ENCODE data around the gene CTNNBIP1.
A peak's percentile ranks its signal among the peaks of the same experiment; 100 is the strongest.

Gene CTNNBIP1

DNA sequence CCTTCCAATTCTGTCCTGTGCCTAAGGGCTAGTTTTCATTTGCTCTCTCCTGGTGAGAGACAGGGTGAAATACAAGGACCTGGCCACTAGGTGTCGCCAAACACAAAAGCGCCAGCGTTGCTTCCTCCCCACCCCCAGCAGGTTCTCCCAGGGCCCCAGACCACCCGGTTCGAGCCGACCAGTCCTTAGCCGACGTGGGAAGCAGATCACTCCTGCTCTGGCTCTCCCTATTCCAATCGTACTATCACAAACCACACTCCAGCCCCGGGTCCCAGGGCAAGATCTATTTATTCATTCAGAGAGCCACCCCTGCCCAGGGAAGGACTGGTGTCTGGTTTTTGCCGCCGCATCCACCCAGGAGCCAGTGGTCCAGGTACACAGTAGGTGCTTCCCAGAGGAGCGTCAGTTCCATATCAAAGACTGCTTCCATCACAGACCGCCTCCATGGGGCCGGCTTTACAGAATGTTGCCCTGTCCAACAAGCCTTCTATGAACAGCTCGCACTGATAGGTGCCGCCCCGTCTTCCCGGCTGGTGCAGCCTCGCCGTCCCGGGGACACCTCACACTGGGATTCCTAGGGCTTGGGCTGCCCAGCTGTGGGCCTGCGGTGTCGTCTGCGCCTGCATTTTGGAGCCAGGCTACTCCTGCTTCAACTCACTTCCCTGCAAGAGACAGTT lies 35.0 kb downstream of the CTNNBIP1 start:
- peak; percentile 84 to 90 for ATAC-seq

DNA sequence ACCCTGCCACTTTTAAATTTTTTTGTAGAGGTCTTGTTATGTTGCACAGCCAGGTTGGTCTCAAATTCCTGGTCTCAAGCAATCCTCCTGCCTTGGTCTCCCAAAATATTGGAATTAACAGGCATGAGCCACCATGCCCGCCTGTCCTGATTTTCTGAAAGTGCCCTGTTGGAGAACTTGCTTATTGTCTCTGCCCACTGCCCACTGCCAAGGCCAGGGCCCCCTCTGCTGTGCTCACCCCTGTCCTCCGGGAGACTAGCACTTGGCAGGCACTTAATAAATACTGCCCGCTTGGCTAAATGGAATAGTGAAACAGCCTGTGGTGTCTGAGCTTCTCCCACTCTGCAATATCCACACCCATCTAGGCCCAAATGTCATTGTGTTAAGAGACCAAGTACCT lies 35.7 kb downstream of the CTNNBIP1 start:
- no peak for ATAC-seq

DNA sequence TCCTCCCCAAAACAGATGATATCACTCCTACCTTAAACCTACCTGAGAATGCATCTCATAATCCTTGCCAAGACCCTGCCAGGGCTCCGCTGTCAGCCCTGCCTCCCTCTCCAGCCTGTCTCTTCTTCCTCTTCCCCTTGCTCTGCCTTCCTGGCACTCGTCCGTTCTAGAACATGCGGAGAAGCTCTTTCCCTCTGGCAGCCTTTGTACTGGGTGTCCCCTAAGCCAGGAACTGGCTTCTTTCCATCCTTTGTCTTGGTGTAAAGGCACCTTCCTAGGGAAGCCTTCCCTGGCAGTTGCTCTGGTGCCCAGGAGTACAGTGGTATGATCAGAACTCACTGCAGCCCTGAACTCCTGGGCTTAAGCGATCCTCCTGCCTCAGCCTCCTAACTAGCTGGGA lies 36.1 kb downstream of the CTNNBIP1 start:
- no peak for ATAC-seq

DNA sequence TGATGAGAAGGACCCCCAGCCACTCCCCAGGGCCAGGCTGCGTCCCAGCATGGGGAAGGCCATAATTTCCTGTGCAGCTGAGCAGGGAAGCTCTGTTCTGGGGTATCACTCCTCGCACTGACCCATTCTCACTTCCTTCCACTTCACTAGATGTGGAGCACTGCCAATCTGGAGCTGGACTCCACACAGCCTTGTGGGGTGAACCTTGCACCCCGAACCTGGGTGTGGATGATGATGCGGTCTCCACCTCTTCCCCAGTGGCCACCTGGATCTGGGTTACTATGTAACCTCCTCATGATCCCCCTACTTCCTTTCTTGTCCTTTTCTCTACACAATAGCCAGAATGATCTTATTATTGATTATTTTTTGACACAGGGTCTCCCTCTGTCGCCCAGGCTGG lies 36.7 kb downstream of the CTNNBIP1 start:
- ATAC-seq = no peak

DNA sequence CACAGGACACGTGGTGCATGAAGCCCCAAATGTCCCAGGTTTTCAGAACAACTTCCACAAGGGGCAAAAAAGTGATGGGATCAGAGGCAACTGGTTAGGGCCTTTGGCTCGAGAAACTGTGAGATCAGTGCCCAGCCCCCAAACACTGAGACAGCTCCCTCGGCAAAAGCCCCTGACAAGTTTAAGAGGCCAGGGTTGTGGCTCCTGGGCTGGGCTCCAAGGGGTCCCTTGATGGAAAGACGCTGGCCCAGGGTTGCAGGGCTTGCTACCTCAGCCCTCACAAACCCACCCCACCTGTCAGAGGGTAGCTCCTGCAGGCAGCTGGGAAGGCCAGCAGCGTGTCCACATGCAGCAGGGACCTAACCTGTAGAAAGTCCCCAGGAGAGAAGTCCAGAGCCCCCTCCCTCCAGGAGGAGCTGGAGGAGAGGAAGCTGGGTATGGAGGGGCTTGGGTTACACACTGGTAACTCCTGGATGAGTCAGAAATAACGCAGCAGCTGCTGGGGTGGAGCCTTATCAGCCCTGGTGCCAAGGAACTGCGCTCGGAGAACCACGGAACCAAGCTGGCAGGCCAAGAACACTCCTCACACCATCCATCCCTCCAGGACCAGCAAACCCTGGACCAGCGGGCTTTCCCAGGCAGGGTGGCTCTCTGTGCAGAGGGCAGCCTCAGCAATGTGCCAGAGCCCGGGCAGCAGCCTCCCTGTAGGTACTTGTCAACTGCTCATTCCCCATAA lies 37.5 kb downstream of the CTNNBIP1 start:
- no peak for ATAC-seq

DNA sequence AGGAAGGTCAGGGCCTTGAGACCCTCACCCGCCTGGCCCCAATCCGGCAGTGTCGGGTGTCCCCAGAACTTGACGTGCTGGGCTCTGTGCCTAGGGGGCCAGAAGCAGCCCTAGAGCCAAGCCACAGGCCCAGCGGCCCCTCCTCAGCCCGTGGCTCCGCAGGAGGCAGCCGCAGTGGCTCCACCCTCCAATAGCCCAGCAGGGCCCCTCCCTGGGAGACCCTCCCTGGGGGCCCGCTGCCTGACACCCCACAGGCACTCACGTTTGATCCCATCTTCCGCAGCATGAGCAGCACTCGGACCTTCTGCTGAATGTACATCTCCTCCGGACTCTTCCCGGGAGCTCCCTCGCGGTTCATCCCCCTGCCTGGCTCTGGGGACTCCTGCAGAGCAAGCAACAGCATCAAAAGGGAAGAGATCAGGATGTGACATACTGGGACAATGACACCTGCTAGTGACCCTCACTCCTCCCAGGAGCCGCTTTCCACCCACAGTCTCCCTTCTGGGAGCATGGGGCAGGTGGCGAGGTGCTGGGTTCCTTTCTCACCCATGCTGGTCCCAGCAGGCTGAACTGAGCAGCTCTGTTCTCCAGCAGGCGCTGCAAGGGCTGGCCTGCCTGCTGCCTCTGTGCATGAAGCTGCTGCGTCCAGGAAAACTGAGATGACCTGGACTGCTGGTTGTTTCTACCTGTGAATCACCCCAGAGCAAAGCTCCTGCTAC lies 38.2 kb downstream of the CTNNBIP1 start:
- no peak for ATAC-seq

DNA sequence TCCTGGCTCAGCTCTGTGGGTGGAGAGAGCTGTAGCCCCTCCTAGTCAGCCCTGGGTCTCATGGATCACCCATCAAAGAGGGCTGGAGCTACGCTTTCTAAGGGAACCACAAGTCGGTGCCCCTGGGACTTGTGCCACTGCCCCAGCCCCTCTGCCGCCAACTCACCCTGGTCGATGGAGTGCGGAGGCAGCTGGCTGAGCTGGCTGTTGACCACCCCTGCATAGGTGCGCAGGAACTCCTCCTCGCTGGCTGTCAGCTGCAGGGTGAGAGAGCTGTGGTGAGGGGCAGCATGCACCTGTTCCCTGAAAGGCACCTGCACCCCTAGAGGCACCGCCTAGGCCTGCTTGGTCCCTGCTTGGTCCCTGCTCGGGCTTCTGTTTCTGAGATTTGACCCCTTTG lies 39.0 kb downstream of the CTNNBIP1 start:
- no peak for ATAC-seq

DNA sequence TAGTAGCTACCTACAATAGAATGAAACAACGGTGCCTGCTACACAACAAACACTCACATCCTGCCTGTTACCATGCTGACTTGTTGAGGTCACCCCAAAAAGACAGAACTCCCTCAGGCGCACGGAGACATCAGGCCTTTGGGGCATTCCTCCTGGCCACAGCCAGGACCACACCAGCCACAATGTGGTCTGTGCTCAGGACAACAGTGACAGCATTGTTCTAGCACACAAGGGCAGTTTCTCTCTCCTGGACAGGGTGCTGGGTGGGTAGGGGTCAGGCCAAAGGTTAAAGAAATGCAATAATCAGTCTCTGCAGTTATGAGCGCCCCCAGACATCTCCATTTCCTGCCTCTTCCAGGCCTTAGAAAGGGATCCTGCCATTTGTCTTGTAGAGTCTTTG lies 39.5 kb downstream of the CTNNBIP1 start:
- ATAC-seq = no peak

DNA sequence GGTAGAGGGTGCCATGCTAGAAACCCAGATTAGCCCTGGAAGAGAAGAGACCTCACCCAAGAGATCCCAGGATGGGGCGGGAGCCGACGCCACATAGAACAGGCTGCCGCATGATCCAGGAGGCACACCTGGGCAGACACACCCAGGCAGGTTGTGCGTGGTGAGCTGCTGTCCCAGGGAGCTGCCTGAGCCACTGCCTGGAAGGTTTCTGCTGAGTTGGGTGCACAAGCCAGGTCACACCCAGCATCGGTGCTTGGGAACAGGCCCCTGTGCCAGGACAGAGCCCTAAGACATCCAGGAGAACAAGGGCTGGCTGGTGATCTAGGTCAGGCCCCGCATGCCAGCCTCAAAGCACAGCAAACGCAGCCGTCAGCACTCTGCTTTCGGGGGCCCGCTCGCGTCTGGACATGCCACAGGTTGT lies 40.2 kb downstream of the CTNNBIP1 start:
- no peak for ATAC-seq

DNA sequence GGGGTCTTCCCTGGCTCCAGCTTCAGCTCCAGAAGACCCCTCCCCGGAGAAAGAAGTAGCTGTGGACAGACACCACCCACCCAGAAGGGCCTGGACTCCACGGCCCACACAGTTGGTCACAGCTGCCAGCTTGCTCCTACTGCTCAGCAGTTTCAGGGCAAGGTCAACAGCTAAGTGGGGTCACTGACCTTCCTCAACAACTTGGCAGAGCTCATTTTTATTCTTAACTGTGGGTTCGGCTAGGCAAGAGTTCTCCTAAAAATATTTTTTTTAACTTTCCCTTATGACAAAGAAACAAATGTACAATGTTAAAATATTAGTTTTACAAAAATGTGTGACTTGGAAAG lies 41.9 kb downstream of the CTNNBIP1 start:
- no peak for ATAC-seq

DNA sequence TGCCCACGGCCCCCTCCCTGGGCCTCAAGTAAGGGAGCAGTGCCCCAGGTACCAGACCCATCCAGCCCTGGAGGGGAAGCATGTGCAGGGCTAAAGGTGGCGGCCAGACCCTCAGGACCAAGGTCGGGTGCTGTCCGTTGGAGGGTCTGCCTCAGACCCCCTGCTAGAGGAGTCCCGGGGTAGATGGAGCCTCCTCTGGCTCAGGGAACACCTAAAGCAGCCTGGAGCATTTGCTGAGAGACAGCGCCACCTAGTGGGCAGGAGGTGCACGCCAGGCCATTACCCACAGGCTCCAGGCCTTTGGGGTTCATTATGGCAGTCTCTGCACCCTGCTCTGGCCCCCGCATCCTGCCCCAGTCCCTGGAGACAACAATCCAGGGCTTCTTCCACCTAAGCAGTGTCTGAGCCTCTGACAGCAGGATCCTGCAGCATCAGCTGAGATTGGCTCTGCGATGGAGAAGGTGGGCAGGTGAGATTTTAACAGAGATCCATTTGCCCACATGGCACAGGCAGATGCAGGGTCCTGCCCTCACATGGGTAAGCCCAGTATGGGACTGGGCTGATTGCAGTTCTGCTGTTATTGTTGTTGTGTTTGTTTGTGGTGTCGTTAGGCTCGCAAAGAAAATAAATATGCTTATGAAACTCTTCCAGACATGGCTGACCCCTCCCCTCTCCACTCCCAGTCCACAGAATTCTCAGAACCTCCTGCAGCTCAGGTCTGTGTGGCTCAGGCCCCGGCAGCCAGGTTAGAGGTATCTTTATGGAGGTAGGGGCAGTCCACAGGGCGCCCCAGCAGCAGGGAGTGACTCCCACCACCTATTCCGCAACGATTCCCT lies 42.4 kb downstream of the CTNNBIP1 start:
- peak; percentile 91 to 98 for ATAC-seq

DNA sequence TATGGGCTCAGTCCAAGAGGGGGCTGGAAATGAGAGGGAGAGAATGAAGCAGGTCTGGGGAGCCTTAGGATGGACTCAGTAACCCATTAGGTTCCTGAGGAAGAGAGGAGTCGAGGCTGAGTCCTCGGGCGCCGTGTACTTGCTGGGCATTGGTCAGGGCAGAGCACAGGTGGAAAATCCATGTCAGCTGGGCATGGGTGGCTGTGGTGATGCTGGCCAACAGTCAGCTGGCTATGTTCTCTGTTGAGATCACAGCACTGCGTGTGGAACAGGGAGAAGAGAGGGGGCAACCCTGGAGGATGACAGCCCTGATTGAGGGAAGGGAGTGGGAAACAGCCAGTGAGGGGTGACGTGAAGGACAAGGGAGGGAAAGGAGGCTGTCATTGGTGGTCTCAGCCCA lies 43.2 kb downstream of the CTNNBIP1 start:
- no peak for ATAC-seq

DNA sequence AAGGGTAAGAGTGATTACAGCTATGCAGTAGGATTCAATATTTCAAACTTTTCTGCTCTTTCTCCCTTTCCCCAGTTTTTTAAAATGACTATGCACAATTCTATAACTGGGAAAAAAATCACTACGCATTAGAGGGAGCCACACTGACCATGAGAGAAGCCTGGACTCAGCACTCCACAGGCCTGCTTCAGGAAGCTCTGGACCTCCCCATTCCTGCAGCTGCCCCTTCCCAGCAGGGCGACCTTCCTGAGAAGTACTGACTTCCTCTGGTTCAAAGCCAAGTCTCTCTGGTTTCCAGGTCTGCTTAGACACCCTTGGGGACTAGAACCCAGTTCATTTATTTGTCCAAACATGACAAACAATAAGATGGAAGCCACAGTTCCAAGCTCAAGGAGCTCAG lies 44.3 kb downstream of the CTNNBIP1 start:
- ATAC-seq = no peak

DNA sequence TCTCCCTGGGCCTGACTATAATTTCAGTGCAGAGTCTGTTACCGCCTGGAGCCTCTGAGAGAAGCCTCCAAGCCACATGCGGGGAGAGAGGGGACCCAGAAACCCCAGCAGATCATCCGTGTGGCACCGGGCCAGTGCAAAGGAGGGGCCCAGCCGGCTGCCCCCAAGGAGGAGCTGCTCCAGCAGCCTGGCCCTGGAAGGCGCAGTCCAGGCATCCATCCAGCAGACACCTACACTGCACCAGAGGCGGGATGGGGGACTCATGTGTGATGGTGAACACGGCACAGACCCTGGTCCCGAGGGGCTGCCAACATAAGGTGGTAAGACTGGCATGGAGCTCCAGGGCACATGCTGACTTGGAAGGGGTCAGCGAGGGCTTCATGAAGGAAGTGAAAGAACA lies 46.7 kb downstream of the CTNNBIP1 start:
- no peak for ATAC-seq

DNA sequence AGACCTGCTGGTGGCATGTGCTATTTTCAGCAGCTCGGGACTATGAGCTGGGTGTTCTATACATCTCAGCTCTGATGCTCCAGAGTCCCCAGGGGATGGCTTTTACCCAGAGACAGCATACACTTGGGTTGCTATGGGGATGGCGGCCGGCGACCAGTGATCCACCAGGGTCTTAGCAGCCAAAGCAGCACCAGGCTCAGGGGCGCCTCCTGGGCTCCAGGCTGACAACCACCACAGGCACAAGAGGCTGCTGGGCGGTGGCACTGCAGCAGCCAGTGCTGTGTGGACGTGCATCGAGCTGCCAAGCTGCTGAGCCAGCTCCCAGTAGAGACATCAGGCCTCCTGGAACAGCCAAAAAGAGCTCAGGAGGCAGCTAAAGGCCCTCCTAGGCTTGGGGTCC lies 48.7 kb downstream of the CTNNBIP1 start:
- ATAC-seq = no peak

DNA sequence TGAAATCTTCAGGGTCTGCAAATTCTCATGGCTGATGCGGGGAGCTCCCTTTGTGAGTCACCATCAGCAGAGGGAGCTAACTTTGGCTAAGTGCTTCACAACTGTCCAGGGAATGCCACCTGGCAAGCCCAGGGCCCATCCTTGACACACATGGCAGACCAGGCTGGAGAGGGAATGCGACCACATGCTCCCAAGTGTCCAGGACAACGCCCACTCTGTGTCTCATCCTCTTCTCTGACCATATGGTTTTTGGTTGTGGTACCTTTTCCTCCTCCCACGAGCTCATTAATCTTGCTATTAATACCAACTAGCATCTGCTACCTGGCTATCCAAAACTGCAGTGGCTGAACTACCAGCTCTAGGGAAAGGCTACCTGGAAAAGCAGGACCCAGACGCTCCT lies 49.2 kb downstream of the CTNNBIP1 start:
- ATAC-seq = no peak

DNA sequence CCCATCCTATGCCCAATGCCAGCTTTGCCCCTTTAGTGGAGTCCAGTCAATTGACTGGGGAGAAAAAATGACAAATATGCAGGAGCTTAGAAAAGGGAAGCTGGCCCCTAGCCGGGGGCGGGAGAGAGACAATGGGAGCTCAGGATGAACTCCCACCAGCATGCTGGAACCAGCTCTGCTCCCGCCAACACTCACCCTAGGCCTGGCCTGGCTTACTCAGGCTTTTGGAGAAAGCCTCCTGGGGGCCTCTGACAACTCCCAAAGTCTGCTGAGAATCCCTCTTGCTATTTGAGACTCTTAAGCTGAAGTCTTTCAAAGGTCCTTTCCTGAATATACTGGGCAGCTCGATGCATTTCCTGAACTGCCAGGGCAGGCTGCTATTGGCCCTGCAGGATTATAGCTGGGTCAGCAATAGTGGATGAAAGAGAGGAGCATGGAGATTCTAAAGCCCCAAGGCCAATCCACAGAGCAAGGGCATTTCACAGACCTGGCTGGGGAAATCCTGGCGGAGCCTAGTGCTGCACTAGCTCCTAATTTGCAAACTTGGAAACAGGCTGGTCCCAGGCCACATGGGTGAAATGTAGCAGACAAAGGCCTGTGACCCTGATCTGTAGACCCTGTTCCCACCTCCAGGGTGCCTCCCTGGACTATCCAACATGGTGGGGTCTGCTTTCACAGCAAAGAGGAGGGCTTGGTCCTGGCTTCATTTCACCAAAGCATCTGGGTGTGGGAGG lies 50.6 kb downstream of the CTNNBIP1 start:
- no peak for ATAC-seq

DNA sequence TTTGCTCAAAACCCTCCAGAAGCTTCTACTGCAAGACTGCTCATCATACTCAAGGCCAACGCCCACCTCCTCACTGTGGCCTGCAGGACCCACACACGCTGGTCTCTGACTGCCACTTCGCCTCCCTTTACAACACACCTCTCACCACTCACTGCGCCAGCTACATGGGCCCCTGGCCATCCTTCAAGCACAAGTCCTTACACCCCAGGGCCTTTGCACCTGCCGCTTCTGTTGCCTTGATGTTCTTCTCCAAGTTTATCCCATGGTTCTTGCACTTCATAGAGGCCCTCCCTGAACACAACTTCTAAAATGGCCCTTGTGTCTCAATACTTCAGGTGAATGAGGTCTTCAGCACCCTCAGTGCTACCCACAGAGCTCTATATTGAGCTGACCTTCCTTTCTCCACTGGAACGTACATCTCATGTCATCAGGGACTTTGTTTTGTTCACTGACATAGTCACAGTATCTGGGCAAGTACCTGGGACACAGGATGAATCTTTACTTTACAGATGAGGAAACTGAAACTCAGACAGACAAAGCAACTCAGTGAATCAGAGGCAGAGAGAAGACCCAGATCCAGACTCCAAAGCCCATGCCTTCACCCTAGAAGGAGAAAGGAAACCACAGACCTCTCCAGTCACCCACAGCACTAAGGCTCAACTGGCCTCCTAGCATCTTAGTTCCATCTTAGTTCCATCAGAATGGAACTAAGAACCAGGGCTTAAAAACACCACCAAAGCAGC lies 51.6 kb downstream of the CTNNBIP1 start:
- peak; percentile 48 to 68 for ATAC-seq

DNA sequence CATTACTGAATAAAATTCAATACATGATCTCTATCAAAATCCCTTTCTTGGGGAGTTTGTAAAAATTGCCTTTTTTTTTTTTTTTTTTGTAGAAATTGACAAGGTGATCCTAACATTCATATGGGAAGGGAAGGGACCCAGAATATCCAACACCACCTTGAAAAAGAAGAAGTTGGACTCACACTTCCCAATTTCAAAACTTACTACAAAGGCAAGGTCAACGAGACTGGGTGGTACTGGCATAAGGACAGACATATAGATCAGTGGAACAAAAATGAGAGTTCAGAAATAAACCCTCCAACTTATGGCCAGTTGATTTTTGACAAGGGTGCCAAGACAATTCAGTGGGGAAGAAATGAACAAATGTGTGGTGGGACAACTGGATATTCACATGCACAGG lies 54.9 kb downstream of the CTNNBIP1 start:
- no peak for ATAC-seq

DNA sequence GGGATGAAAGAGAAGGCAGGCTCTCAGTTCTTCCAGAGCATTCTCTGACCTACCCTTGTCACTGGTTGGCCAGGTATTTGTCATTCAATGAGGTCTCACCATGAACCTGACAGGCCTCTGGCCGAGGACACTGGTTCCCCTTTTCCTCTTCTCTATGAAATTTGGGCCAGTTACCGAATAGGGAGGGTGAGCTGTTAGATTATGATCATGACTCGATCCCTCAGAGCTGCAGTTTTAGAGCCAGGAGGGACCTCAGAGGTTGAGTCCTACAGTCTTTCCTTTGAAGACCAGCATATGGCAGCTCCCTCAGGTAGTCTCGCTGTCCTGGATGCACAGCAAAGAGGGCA lies 56.8 kb downstream of the CTNNBIP1 start:
- ATAC-seq = no peak

DNA sequence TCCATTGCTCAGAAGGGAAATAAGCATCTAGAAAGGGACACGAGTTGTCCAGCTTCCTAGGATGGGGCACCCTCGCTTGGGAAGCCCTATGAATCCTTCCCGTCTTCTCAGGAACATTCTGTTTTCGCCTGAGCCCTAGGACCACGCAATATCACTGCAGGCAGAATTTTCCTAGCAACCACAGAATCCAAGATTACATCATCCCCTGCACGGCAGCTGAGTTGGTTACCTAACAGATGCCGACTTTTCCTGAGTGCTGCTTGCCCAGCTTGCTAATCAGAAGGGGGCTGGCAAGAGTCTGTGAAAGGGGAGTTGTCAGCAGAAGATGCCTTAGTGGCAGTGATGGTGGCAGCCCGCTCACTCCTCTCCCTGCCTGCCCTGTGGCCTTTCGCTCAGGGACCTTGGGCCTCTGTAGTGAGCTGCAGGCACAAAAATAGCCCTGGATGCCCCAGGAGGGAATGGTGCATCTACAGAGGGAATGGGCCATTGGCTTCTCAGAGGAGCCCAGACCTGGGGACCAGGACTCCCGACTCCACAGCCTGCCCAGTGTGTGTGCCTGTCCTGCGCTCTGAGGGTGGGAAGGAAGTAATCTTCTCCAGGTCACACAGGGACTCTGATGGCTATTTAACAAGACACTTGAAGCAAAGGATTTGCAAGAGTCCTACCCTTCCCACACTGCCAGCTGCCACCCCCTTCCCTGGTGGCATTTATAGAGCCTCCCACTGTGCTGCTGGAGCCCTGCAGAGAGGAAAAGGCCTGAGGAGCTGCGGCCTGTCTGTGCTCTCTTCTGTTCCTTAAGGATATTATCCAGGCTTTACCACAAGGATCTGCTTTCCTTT lies 57.4 kb downstream of the CTNNBIP1 start:
- no peak for ATAC-seq

Data from activated CD4-positive, CD25-positive, alpha-beta regulatory T cell treated with anti-CD3 and anti-CD28 coated beads, Interleukin-2, amount 50 U/mL, for 24 hours (primary cell).